ENCODE measurements around the gene RFX8. TPM values are rescaled to one million over a fixed set of nuclear protein-coding genes. Genes with fewer than 3 reads are reported as not detected.
"Not testable (repeated sequence)": the region's sequence is repeated elsewhere in the genome, so short reads cannot be mapped to it uniquely, and the experiment has no call there.

Gene RFX8
- total RNA-seq, 1 donor from 2014 or later = 0.49 TPM

- Mint-ChIP-seq H3K27me3 (no peaks in the 10 kb centered on the region), H3K27ac (no peak overlapping the region), H3K9me3 (peaks cover 24% of the 10 kb centered on the region), H3K4me1 (peaks cover 9% of the 10 kb centered on the region), H3K36me3 (ENCODE audit: low read depth) (peaks cover 11% of the 10 kb centered on the region), H3K4me3 (no peak overlapping the region)
- DNase-seq = no peak
- intact Hi-C loops (cut with micrococcal nuclease) = no loop called here
Observed at GRCh38 chr2:101450965-101451364, 23.9 kb downstream of the RFX8 start.

DNA sequence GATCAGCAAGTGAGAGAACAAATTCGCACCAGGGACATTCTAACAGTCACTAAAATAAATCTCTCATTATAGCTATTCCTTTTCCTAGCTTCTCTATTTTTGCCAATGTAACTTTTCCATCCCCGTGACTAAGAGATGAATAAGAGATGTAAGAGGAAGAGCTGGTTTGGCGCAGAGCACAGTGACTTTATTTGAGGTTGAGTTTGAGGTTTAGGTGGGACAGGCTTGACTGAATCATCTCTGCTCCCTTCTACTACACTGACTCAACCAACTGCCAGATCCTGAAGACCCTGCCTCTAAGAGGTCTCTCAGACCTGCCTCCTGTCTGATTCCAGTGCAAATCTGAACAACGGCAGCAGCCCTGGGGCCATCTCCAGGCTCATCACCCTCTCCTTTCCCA, 28.0 kb downstream of the RFX8 start:
- DNase-seq = peak; percentile 51

DNA sequence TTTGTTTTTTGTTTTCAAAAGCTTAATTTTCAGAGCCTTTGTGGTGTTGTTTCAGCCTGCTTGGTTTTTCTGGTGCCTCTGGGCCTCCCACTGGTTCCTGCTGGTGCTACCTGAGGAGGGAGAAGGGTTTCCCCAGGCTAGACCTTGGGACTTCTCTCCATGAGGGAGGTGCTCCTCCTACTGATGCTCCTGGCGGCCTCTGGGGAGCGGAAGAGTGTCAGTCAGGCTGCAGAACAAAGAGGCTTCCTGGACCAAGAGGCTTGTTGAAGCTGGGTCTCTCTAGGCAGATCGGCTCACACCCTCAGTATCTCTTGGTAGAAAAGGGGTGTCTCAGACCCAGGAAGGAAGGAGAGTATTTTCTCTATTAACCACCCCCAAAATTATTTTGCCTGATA, 32.2 kb downstream of the RFX8 start:
- peaks cover 17% of the 10 kb centered on the region for H3K4me1 Mint-ChIP-seq
- no peak overlapping the region for H3K27ac Mint-ChIP-seq
- no peaks in the 10 kb centered on the region for H3K27me3 Mint-ChIP-seq
- DNase-seq = peak; percentile 52
- peaks cover 3% of the 10 kb centered on the region for H3K9me3 Mint-ChIP-seq
- H3K36me3 Mint-ChIP-seq (ENCODE audit: low read depth) = peaks cover 5% of the 10 kb centered on the region
- no peak overlapping the region for H3K4me3 Mint-ChIP-seq
- intact Hi-C loops (cut with micrococcal nuclease) = loop anchor here (1.0 kb wide), 1 partner anchor 33 kb away; the partner anchor contains the start of gene RFX8

More for the DNA sequence above, 28.0 kb downstream of the RFX8 start:
- intact Hi-C loops (cut with micrococcal nuclease) = loop anchor here (2.0 kb wide), 1 partner anchor 28 kb away; the partner anchor contains the start of gene RFX8
- peaks cover 12% of the 10 kb centered on the region for H3K9me3 Mint-ChIP-seq
- no peaks in the 10 kb centered on the region for H3K27me3 Mint-ChIP-seq
- H3K27ac Mint-ChIP-seq = no peak overlapping the region
- peaks cover 15% of the 10 kb centered on the region for H3K4me1 Mint-ChIP-seq
- H3K36me3 Mint-ChIP-seq (ENCODE audit: low read depth) = peaks cover 16% of the 10 kb centered on the region
- no peak overlapping the region for H3K4me3 Mint-ChIP-seq

DNA sequence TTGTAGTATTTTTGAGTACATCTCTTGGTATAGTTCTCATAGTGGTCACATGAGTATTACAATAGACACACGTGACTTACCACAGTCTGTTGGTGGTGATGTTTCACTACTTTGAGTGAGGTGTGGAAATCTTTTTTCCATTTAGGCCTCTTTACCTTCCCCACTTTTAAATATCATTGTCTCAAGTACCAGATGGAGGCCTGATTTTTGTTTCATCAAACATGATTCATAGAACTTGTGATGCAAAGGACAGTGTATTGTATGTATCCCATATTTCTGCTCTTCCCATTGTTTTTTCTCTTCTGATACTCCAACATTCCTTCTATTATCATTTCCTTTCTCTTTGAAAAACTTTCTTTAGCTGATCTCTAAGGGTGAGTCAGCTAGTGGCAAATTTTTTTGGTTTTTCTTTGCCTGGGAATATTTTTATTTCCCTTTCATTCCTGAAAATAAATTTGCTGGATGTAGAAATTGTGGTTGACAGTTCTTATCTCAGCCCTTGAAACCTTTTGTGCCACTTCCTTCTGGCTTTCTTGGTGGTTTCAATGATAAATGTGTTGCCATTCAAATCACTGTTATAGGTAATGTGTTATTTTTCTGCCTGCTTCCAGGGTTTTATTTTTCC, 32.8 kb downstream of the RFX8 start:
- H3K27ac Mint-ChIP-seq = no peak overlapping the region
- intact Hi-C loops (cut with micrococcal nuclease) = loop anchor here (1.0 kb wide), 1 partner anchor 33 kb away; the partner anchor contains the start of gene RFX8
- H3K36me3 Mint-ChIP-seq (ENCODE audit: low read depth) = peaks cover 5% of the 10 kb centered on the region
- DNase-seq = no peak
- no peak overlapping the region for H3K4me3 Mint-ChIP-seq
- H3K9me3 Mint-ChIP-seq = peaks cover 3% of the 10 kb centered on the region
- H3K27me3 Mint-ChIP-seq = no peaks in the 10 kb centered on the region
- H3K4me1 Mint-ChIP-seq = peaks cover 15% of the 10 kb centered on the region

- Mint-ChIP-seq H3K36me3 (ENCODE audit: low read depth) (peaks cover 5% of the 10 kb centered on the region), H3K27ac (no peak overlapping the region), H3K27me3 (no peaks in the 10 kb centered on the region), H3K4me1 (peaks cover 10% of the 10 kb centered on the region), H3K4me3 (no peak overlapping the region), H3K9me3 (peaks cover 3% of the 10 kb centered on the region)
- intact Hi-C loops (cut with micrococcal nuclease) = no loop called here
- no peak for DNase-seq
Observed at GRCh38 chr2:101440127-101440738, 34.7 kb downstream of the RFX8 start.

DNA sequence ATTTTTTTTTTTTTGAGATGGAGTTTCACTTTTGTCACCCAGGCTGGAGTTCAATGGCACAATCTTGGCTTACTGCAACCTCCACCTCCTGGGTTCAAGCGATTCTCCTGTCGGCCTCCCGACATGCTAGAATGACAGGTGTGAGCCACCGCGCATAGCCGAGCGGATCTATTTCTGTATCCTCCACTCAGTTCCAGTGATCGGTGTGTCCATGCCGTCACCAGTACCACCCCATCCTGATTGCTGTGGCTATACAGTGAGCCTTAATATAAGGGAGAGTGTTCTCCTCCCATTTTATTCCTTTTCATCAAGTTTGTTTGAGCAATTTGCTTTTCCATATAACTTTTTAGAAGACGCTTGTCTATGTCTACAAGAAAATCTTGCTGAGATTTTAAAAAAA, 35.2 kb downstream of the RFX8 start:
- Mint-ChIP-seq H3K9me3 (no peaks in the 10 kb centered on the region), H3K36me3 (ENCODE audit: low read depth) (peaks cover 2% of the 10 kb centered on the region), H3K27me3 (no peaks in the 10 kb centered on the region), H3K4me1 (peaks cover 10% of the 10 kb centered on the region), H3K4me3 (no peak overlapping the region), H3K27ac (no peak overlapping the region)
- DNase-seq = no peak
- intact Hi-C loops (cut with micrococcal nuclease) = no loop called here

GRCh38 chr2:101438555-101438954, 36.4 kb downstream of the RFX8 start:
- peaks cover 10% of the 10 kb centered on the region for H3K4me1 Mint-ChIP-seq
- H3K36me3 Mint-ChIP-seq (ENCODE audit: low read depth); H3K27ac Mint-ChIP-seq; H3K9me3 Mint-ChIP-seq; H3K4me3 Mint-ChIP-seq; DNase-seq; H3K27me3 Mint-ChIP-seq; intact Hi-C loops (cut with micrococcal nuclease): not testable (repeated sequence)

- Mint-ChIP-seq H3K27me3 (no peaks in the 10 kb centered on the region), H3K36me3 (ENCODE audit: low read depth) (no peaks in the 10 kb centered on the region), H3K4me3 (no peak overlapping the region), H3K4me1 (no peaks in the 10 kb centered on the region), H3K9me3 (no peaks in the 10 kb centered on the region), H3K27ac (no peak overlapping the region)
- intact Hi-C loops (cut with micrococcal nuclease) = no loop called here
- DNase-seq = no peak
Observed at GRCh38 chr2:101435001-101435862, 39.7 kb downstream of the RFX8 start.

- H3K27me3 Mint-ChIP-seq = no peaks in the 10 kb centered on the region
- no peak for DNase-seq
Observed at GRCh38 chr2:101433465-101433864, 41.4 kb downstream of the RFX8 start.

DNA sequence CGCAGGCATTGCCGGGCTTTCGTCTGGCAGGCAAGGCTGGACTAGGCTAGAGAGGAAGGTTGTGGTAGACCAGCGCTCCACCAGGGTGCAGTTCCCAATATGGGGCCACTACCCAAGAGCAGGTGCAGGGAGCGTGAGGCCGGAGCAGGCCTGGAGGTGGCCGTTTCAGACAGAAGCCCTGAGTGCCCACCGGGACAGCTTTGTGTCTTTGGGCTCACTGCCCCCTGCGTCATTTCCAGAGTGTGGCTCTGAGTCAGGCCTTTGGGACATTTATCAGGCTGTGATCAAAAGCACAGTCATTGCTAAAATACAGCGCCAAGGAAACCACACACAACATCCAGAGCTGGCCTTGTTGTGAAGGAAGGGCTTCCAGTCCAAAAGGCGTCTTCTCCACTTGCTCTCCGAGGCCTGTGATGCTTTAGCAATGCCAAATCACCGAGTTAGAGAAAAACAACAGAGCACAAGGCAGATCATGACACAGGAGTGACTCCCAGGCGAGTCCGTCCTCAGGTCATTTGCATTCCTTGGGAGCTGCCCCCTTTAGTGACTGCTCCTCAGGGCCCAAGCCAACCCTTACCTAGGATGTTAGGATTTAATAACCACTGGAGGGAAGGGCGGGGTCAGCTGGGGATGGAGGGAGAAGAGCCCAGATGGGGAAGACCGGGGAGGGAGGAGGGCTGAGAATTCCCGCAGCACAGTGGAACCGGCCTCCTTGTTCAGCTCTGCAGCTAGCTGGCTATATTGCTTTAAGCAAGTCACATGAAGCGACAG, 42.3 kb downstream of the RFX8 start:
- intact Hi-C loops (cut with micrococcal nuclease) = no loop called here
- no peak overlapping the region for H3K4me3 Mint-ChIP-seq
- no peaks in the 10 kb centered on the region for H3K27me3 Mint-ChIP-seq
- no peak overlapping the region for H3K27ac Mint-ChIP-seq
- DNase-seq = no peak
- H3K9me3 Mint-ChIP-seq = no peaks in the 10 kb centered on the region
- no peaks in the 10 kb centered on the region for H3K36me3 Mint-ChIP-seq (ENCODE audit: low read depth)
- H3K4me1 Mint-ChIP-seq = no peaks in the 10 kb centered on the region

More at GRCh38 chr2:101433465-101433864, 41.4 kb downstream of the RFX8 start:
- H3K9me3 Mint-ChIP-seq = no peaks in the 10 kb centered on the region
- intact Hi-C loops (cut with micrococcal nuclease) = no loop called here
- H3K4me1 Mint-ChIP-seq = no peaks in the 10 kb centered on the region
- H3K4me3 Mint-ChIP-seq = no peak overlapping the region
- H3K36me3 Mint-ChIP-seq (ENCODE audit: low read depth) = no peaks in the 10 kb centered on the region
- H3K27ac Mint-ChIP-seq = no peak overlapping the region

DNA sequence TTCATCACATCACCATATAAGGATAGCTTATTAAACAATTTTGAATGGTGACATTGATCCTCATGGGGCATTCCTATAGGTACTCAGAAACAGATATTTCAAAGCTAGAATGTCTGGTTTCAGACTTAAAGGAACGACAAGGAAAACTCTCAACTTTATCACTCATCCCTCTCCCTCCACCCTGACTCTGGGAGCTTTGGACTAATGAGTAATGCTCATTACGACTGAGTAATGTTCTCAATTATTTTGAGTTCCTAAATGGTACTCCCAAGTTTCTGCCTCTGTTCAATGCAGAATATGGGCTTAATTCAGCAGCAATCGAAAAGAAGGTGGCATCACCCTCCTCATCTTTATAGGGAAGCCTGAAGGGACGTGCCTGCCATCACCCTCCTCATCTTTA, 43.4 kb downstream of the RFX8 start:
- intact Hi-C loops (cut with micrococcal nuclease) = no loop called here
- Mint-ChIP-seq H3K9me3 (no peaks in the 10 kb centered on the region), H3K27me3 (no peaks in the 10 kb centered on the region), H3K4me1 (no peaks in the 10 kb centered on the region), H3K4me3 (no peak overlapping the region), H3K27ac (no peak overlapping the region), H3K36me3 (ENCODE audit: low read depth) (no peaks in the 10 kb centered on the region)
- DNase-seq = no peak

GRCh38 chr2:101430156-101430555, 44.8 kb downstream of the RFX8 start:
- no peaks in the 10 kb centered on the region for H3K36me3 Mint-ChIP-seq (ENCODE audit: low read depth)
- H3K27ac Mint-ChIP-seq = no peak overlapping the region
- no peaks in the 10 kb centered on the region for H3K27me3 Mint-ChIP-seq
- no peak for DNase-seq
- intact Hi-C loops (cut with micrococcal nuclease) = no loop called here
- H3K4me3 Mint-ChIP-seq = no peak overlapping the region
- H3K9me3 Mint-ChIP-seq = no peaks in the 10 kb centered on the region
- no peaks in the 10 kb centered on the region for H3K4me1 Mint-ChIP-seq

GRCh38 chr2:101429453-101429852, 45.5 kb downstream of the RFX8 start:
- H3K36me3 Mint-ChIP-seq (ENCODE audit: low read depth) = no peaks in the 10 kb centered on the region
- no peak overlapping the region for H3K27ac Mint-ChIP-seq
- H3K4me1 Mint-ChIP-seq = no peaks in the 10 kb centered on the region
- no peaks in the 10 kb centered on the region for H3K27me3 Mint-ChIP-seq
- H3K4me3 Mint-ChIP-seq = no peak overlapping the region
- H3K9me3 Mint-ChIP-seq = no peaks in the 10 kb centered on the region
- intact Hi-C loops (cut with micrococcal nuclease) = no loop called here
- DNase-seq = no peak
